ENCODE results near the gene KLC3.
A peak's percentile ranks its signal among the peaks of the same experiment; 100 is the strongest.

The KLC3 gene

DNA sequence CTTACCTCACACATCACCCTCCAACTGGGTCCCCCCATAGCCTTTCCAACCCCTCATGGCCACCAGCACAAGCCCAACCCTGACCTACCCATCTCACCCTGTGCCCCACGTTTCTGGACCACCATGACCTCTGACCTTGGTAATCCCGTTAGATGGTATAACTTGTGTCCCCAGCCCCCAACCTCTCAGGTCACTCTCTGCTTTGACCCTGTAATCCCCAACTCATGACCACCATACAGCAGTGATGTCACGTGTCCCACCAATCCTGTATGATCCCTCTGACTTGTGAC is 8.5 kb downstream of the KLC3 start:
- DNase-seq (ENCODE audit: low spot score), result no peak

DNA sequence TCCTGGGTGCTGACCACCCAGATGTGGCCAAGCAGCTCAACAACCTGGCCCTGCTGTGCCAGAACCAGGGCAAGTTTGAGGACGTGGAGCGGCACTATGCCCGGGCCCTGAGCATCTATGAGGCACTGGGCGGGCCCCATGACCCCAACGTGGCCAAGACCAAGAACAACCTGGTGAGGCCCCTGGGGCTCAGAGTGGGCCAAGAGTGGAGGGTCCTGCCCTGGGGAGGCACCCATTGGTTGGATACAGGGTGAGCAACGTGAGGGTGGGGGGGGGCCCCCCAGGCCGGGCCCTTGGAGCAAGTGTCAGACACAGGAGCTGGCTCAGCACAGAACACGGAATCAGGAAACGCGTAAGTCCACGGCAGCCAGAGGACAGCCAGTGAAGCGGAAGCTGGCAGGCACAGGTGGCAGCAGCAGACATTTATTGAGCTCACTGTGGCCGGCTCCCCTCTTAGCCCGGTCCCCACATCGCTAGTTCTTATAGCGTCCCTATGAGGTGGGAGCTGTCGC is 8.9 kb downstream of the KLC3 start:
- no peak for DNase-seq (ENCODE audit: low spot score)

DNA sequence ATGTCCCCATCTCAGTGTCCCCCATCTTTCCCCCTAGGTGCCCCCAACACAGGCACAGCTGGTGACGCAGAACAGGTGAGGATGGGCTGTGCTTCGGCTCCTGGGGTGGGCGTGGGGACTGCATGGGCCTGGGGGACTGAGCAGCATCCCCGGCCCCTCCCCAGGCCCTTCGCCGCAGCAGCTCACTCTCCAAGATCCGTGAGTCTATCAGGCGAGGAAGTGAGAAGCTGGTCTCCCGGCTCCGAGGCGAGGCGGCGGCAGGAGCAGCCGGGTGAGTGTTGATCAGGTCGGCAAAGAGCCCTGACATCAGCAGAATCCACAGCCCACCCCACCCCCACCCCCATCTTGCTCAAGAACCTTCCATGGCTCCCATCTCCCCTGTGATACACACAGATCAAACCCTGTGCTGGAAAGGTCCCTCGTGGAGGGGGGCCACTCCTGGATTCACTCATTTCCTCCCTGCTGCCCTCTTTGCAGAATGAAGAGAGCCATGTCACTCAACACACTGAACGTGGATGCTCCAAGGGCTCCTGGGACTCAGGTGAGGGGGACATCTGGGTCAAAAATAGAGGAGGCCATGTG is 10.0 kb downstream of the KLC3 start:
- DNase-seq (ENCODE audit: low spot score), result no peak

DNA sequence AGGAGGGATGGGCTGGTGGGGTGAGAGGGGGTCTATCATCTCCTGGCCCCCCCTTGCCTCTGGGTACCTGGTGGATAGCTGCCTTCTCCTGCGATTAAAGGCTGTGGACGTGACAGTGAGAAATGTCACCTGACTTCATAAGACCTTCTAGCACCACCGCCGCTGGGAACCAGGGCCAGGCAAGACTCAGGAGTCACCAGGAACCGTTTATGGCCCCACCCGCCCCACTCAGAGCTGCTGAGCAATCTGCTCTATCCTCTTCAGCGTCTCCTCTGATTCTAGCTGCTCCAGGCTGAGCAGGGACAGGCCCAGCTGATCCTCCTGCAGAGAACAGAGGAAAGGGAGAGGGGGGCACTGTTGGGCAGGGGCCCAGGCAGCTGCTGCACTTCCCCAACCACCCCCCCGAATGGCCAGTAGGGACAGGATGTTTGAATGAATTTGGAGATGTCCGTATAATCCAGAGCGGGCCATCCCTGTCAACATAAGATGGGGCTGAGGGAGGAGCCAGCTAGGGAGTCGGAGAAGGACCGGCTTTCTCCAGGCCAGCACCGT is 10.9 kb downstream of the KLC3 start:
- no peak for DNase-seq (ENCODE audit: low spot score)

DNA sequence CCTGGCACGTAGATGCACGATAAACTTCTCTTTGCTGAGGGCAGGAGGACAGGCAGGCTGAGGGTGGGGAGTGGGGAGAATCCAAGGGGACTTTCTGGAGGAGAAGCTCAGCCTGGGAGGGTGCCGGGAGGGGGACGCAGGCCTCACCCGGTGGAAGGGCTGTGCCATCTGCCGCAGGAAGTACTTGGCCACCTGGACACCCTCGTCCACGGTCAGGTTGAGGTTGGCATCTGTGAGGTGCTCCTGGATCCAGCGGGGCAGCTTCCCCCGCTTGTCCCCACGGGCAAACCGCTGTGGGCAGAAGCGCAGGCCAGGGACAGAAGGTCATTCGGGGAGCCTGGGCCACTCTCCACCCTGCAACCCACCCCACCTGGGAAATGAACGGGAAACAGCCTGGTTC is 11.5 kb downstream of the KLC3 start:
- DNase-seq (ENCODE audit: low spot score), result no peak

DNA sequence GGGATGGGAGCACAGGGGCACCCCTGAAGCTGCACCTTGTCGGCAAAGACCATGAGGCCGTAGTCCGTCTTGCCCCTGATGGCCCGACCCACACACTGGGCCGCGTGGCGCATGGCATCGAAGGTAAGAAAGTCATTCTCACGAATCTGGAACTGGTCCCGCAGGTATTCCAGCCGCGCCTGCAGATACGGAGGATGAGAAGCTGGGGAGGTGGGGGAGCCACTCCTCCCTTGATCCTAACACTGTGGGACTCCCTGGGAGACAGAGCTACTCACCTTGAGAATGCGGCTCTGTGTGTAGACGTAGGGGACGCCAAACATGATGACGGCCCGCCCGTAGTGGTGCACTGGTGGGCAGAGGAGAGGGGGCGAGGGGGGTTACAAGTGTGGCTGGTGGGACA is 11.9 kb downstream of the KLC3 start:
- no peak for DNase-seq (ENCODE audit: low spot score)

DNA sequence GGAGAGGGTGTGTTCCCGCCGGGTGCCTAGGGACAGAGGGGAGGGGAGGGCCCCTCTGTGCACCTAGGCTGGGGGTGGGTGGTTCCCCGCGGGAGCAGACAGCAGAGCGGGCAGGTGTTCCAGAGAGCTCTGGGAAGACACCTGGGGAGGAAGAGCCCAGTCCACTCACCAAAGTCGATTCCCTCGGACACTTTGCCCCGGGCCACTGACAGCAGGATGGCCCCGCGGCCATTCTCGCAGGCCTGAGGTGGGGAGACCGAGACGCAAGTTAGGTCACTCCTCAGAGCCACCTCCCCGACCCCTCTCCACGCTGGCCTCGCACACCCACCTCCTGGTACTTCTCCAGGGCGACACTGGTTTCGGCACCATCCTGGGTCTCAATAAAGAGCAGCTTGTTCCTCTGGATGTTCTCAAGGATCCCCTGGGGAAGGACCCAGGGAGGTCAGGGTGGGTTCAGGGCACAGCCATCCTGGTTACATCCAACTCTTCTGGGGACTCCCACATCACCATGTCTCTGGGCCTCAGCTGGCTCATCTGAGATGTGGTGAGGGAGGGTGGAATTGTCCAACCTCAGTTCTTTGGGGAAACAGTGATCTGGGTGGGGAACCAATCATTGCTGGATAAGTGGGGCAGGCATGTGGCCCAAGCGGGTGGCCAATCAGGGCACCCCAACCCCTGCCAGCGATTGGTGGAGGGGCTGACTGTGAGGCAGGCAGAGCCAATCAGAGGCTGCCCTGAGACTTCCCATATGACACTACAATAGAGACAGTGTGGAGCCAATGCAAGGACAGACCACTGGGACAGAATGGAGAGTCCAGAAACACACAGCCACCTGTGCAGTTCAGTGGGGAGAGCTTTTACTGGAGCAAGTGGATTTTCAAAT is 12.6 kb downstream of the KLC3 start:
- no peak for DNase-seq (ENCODE audit: low spot score)

DNA sequence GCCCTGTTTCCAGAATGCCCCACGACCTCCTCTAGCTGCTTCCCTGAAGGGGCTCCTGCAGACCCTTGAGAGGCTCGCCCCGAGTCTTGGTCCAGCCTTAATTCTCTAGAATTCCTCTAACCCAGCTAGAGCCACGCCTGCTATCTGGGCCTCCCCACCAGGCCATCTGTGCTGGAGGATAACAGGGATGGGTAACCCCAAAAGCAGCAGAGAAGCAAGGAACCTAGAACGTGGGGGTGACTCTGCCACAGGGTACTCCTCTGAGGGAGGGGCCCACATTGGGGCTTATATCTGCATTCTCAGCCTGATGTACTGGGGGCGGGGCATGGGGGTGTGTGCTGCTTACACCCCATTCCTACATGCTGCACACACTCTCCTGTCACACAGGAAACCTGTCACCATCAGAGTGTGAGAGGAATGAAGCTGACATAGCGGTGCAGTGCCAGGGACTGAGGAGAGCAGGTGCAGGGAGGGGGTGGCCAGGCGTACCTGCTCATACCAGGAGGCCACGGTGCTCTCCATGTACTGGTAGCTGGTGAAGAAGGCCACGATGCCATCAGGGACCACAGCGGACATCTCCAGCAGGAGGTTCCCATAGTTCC is 13.8 kb downstream of the KLC3 start:
- no peak for DNase-seq (ENCODE audit: low spot score)

DNA sequence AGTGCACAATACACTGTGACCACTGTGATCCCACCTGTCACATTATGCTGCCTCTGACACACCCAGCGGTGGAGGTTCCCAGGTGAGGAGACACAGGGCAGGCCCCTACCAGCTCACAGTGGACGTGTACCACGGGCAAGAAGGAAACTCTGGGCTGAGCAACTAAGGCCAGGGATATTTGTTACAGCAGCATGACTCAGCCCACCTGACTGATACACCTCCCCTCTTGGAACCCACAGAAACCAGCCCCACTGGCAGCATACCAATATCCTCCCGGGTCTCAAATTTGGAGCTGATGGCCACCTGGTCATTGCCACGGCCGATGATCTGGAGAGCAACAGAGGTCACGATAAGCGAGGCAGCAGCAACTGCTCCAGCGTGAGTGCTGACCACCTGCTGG is 14.9 kb downstream of the KLC3 start:
- DNase-seq (ENCODE audit: low spot score), result no peak

DNA sequence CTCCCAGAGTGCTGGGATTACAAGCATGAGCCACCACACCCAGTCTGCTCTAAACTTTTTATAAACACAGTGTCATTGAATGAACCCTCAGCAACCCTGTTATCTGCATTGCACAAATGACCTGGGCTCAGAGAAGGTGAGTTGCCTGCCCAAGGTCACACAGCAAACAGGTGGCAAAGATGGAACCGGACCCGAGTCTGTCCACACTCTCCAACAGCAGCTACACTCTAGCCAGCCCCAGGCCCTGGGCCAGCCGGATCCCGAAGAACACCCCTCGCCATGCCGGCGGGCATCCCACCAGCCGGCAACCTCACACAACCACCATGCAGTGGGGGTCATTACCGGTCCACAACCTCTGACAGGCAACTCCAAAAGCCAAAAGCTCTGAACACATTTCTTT is 15.4 kb downstream of the KLC3 start:
- no peak for DNase-seq (ENCODE audit: low spot score)

DNA sequence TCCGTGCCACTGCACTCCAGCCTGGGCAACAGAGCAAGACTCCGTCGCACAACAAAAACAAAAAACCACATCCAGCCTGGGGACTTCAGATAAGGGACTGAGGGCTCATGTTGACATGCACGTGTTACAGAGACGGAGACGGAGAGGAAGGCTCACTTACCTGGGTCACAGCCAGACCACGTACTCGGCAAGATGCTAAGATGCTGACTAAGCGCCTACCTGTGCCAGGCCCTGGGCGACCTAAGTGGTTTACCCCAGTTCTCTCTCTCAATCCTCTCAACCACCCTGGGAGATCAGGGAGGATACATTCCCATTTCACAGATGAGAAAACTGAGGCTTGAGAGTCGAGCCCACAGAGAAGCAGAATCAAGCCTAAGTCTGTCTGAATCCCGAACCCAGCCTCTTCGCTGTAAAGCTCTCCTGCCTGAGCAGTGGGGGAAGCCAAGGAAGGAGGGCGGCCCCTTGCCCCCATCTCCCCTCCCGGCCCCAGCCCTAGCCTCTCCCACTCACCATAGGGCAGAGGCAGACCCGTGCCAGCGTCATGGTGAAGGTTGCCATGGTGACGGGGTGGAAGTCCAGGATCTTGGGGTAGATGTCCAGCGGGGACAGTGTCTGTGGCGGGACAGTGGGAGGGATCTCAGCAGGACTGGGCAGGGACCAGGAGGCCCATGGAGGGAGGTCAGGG is 16.4 kb downstream of the KLC3 start:
- no peak for DNase-seq (ENCODE audit: low spot score)

DNA sequence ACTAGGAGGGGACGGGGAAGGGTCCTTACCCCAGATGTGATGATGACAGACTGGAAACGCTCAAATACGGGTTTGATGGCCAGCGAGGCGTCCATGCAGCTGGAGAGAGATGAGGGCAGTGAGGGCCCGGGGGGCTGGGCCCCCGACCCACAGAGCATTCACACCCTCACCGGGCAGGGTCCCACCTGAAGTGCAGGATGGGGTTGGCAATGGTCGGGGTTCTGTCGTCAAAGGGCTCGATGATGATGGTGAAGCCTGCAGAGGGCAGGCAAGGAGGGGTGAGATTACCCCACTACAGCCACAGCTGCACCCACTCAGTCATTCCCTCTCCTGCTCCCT is 16.9 kb downstream of the KLC3 start:
- no peak for DNase-seq (ENCODE audit: low spot score)

DNA sequence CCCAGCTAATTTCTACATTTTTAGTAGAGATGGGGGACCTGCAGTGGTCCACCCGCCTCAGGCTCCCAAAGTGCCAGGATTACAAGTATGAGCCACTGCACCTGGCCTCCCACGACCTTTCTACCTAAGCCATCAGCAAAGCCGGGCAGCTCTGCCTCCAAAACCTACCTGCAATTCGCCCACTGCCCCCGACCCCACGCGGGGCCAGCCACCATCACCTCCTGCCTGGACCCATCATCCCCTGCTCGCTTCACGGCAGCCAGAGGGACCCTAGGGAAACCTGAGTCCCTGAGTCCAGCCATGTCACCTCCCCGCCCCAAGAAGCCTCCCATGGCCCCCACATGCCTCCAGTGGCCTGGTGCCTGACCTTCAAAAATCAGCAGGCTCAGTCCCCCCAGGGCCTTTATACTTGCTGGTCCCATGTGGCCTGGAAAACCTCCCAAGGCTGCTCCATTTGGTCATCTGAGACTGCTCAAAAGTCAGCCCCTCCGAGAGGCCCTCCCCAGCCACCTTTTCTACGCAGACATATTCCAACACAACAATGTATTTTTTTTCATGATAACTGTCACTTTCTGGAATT is 17.8 kb downstream of the KLC3 start:
- no peak for DNase-seq (ENCODE audit: low spot score)

DNA sequence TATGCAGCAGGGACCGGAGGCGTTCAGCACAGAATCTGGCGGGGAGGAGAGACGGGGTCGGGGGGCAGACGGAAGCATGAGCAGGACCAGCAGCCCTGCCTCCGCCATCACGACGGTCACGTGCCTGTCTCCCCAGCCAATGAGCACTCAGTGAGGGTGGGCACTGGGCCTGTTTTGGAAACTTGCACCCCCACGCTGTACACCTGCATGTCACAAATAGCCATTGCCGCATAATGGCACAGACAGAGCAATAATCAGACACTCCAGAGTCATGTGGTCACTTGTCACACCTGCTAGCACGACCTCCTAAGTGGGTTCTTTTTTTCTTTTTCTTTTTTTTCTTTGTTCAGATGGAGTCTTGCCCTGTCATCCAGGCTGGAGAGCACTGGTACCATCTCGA is 21.1 kb downstream of the KLC3 start:
- no peak for DNase-seq (ENCODE audit: low spot score)

DNA sequence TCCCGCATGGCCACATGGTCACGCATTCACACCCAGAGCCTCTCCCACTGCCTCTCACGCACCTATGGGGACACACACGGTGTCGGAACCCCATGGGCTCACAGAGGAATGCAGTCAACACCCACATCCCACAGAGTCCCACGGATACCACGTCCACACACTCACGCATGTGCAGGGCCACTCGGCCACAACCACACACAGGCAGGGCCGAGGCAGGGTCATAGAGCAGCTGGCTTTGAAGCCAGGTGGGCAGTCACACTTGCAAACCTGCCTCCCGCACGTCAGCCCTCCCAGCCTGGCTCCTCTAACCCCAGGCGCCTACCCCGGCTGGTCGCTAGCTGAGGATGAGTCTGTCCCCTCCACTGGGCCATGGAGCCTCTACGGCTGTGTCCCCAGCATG is 21.7 kb downstream of the KLC3 start:
- DNase-seq (ENCODE audit: low spot score), result no peak

DNA sequence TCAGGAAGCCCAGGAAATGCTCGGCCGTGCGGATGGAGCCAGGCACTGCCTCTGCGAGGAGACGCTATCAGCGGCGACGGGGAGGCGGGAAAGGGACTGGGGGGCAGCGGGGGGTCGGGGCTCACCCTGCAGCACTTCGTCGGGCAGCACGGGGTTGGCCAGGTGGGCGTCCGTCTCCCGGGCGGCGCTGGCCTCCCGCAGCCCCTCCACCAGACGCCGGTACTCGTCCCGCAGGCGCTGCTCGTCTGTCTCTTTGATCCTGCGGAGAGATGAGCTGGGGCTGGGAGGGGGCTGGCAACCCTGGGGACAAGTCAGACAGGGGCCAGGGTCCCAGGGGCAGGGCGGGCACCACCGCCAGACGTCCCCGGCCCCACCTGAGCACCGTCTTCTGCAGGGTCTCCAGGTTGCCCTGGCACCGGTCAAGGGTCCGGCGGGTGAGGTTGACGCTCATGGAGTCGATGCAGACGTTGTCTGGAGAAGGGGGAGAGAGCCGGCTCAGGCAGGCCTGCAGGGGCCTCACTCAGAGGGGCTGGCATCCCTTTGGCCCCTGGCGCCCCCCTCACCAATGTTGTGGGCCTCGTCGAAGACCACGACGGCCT is 23.4 kb downstream of the KLC3 start:
- DNase-seq (ENCODE audit: low spot score), result no peak

DNA sequence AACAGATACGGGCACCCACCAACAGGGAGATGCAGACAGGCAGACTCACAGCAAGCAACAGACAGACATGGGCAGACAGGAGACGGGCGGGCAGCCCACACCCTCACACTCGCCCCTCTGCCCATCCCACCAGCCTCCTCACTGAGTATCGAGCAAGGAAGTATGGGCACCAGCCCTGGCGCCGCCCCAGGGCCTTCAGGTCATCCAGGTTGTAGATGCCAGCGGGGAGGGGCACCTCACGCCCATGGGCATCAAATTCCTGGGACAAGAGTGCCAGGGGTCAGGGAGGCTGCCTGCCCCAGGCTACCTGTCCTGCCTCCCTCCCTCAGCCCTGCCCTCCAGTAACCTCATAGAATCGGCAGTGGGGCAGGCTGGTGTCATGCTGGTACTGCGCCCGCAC is 24.1 kb downstream of the KLC3 start:
- no peak for DNase-seq (ENCODE audit: low spot score)

DNA sequence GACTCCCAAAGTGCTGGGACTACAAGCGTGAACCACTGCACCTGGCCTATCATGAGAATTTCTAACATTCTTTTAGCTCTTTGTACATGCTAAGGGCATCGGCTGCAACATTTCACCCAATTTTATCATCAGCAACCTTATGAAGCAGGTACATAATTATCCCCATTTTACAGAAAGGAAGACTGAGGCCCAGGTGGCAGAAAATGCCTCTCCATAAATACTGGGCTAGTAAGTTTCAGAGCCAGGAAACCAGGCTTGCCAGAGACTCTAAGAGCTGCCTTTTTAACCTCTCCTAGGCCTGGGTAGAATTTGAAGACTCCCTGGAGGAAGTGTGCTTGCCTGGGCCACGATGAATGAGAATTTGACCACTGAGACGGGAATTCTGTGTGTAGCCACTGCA is 27.6 kb downstream of the KLC3 start:
- DNase-seq (ENCODE audit: low spot score), result no peak

DNA sequence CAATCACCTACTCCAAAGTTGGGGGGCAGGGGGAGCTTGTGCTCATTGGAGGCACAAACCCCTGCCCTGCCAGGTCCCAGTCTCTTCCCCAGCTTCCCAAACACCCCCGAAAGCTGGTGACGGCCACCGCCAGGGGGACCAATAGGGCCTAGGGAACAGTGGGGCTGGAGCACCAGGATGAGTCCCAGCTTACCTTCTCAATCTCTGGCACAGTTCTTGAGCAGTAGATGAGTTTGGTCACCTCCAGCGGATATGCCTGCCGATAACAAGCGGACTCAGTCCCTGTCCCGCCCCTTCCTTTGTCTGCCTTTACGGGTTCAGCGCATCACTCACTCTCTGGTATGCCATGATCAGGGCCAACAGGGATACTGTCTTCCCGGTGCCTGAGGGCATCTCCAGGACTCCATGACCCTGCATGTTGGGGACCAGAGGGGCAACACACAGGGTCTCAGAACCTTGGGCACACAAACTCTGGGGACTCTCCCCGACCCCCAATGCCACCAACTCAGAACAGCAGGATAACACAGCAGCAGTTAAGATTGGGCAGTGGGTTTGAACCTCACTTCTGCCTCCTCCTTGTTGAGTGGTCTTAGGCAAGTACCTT is 28.3 kb downstream of the KLC3 start:
- no peak for DNase-seq (ENCODE audit: low spot score)

DNA sequence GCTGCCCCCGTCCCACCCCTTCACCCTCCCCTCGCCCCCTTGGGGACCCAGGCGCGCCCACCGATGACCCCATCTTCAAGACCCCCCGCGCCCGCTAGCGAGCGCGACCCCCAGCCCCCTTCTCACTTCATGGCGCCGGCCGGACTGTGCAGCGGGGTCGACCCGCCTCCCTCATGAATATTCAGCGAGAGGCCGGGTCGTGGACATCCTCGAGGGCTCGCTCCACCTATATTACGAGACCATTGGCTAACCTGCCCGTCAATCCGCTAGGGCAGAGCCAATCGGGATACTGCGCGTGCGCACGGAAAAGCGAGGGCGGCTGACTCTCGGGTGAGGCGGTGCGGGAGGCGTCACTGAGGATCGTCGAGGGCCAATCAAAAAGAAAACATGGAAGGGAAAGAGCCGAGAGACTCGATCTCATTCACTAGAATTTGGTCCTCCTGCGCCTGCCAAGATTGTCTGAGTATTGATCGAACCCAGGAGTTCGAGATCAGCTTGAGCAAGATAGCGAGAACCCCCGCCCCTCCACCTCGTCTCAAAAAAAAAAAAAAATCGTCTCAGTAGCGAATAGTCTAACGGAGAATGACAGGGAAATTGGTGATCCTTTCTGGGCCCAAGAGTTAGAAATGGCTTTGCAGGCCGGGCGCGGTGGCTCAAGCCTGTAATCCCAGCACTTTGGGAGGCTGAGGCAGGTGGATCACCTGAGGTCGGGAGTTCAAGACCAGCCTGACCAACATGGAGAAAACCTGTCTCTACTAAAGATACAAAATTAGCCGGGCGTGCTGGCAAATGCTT is 30.1 kb downstream of the KLC3 start, which contains the start of gene ERCC2:
TSS of gene ERCC2 (minus strand) at position 164 of the 795 bp plus-strand sequence. CDS start at position 131, 33 bp downstream.
- peak; percentile 100 for DNase-seq (ENCODE audit: low spot score)

All from ecto neural progenitor cell (in vitro differentiated cells).